ENCODE results near the gene TST. TPM values are rescaled to one million over a fixed set of nuclear protein-coding genes. Genes with fewer than 3 reads are reported as not detected.

The TST gene
- polyA plus RNA-seq, 1 of the 3 experiments (the other 2 are of a cell fraction), result 49.4 TPM

DNA sequence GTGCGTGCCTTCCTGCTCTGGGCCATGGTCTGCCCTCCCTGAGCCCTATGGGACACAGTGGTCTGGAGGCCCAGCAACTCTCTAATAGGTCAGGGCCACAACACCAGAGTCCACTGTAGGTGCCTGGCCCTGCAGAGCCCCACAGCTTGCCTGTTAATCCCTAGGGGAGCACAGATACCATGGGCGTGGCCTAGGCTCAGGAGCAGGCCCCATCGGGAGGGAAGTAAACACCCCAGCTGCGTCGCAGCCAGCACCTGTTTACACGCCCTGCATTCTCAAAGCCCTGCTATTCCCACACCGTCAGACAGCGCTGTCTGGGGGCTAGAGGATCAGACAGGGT lies 34.8 kb upstream of the TST start:
- WGBS (ENCODE audit: low lambda C conversion rate), result 92% methylated on average over 8 of the region's 8 CpGs
- POLR2A ChIA-PET, result no interaction called here
- H3K4me3 ChIP-seq (ENCODE audit: low read depth in 2 of 2, low read length in 1 of 2), result no peak overlapping the region

More for the DNA sequence above, 34.8 kb upstream of the TST start:
- no peak for TF ChIP-seq TEAD4 (IDR thresholded peaks at IDR 0.05; ENCODE audit: borderline replicate concordance, insufficient read depth)
- no peak for TF ChIP-seq ELF1 (IDR thresholded peaks at IDR 0.05)
- no peak for TF ChIP-seq FOXJ3 (CRISPR knock-in tag; IDR thresholded peaks at IDR 0.05)
- TF ChIP-seq, protein P1, sequence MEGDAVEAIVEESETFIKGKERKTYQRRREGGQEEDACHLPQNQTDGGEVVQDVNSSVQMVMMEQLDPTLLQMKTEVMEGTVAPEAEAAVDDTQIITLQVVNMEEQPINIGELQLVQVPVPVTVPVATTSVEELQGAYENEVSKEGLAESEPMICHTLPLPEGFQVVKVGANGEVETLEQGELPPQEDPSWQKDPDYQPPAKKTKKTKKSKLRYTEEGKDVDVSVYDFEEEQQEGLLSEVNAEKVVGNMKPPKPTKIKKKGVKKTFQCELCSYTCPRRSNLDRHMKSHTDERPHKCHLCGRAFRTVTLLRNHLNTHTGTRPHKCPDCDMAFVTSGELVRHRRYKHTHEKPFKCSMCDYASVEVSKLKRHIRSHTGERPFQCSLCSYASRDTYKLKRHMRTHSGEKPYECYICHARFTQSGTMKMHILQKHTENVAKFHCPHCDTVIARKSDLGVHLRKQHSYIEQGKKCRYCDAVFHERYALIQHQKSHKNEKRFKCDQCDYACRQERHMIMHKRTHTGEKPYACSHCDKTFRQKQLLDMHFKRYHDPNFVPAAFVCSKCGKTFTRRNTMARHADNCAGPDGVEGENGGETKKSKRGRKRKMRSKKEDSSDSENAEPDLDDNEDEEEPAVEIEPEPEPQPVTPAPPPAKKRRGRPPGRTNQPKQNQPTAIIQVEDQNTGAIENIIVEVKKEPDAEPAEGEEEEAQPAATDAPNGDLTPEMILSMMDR (IDR thresholded peaks at IDR 0.05), result no peak
- TF ChIP-seq, protein P2, sequence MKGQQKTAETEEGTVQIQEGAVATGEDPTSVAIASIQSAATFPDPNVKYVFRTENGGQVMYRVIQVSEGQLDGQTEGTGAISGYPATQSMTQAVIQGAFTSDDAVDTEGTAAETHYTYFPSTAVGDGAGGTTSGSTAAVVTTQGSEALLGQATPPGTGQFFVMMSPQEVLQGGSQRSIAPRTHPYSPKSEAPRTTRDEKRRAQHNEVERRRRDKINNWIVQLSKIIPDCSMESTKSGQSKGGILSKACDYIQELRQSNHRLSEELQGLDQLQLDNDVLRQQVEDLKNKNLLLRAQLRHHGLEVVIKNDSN (IDR thresholded peaks at IDR 0.05; ENCODE audit: borderline replicate concordance, low read depth), result no peak
- TF ChIP-seq, protein P3, sequence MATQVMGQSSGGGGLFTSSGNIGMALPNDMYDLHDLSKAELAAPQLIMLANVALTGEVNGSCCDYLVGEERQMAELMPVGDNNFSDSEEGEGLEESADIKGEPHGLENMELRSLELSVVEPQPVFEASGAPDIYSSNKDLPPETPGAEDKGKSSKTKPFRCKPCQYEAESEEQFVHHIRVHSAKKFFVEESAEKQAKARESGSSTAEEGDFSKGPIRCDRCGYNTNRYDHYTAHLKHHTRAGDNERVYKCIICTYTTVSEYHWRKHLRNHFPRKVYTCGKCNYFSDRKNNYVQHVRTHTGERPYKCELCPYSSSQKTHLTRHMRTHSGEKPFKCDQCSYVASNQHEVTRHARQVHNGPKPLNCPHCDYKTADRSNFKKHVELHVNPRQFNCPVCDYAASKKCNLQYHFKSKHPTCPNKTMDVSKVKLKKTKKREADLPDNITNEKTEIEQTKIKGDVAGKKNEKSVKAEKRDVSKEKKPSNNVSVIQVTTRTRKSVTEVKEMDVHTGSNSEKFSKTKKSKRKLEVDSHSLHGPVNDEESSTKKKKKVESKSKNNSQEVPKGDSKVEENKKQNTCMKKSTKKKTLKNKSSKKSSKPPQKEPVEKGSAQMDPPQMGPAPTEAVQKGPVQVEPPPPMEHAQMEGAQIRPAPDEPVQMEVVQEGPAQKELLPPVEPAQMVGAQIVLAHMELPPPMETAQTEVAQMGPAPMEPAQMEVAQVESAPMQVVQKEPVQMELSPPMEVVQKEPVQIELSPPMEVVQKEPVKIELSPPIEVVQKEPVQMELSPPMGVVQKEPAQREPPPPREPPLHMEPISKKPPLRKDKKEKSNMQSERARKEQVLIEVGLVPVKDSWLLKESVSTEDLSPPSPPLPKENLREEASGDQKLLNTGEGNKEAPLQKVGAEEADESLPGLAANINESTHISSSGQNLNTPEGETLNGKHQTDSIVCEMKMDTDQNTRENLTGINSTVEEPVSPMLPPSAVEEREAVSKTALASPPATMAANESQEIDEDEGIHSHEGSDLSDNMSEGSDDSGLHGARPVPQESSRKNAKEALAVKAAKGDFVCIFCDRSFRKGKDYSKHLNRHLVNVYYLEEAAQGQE (IDR thresholded peaks at IDR 0.05; ENCODE audit: low read depth, low read length), result no peak
- TF ChIP-seq TAF1 (IDR thresholded peaks at IDR 0.05; ENCODE audit: borderline replicate concordance, low read depth, low read length), result no peak
- TF ChIP-seq NFIC (IDR thresholded peaks at IDR 0.05; ENCODE audit: borderline replicate concordance), result no peak
- TF ChIP-seq, protein P4, sequence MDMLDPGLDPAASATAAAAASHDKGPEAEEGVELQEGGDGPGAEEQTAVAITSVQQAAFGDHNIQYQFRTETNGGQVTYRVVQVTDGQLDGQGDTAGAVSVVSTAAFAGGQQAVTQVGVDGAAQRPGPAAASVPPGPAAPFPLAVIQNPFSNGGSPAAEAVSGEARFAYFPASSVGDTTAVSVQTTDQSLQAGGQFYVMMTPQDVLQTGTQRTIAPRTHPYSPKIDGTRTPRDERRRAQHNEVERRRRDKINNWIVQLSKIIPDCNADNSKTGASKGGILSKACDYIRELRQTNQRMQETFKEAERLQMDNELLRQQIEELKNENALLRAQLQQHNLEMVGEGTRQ (IDR thresholded peaks at IDR 0.05; ENCODE audit: borderline replicate concordance, low read depth, low read length), result no peak
- TF ChIP-seq, protein P5, sequence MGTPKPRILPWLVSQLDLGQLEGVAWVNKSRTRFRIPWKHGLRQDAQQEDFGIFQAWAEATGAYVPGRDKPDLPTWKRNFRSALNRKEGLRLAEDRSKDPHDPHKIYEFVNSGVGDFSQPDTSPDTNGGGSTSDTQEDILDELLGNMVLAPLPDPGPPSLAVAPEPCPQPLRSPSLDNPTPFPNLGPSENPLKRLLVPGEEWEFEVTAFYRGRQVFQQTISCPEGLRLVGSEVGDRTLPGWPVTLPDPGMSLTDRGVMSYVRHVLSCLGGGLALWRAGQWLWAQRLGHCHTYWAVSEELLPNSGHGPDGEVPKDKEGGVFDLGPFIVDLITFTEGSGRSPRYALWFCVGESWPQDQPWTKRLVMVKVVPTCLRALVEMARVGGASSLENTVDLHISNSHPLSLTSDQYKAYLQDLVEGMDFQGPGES (IDR thresholded peaks at IDR 0.05; ENCODE audit: low read depth, low read length), result no peak
- Histone ChIP-seq H3K36me3 (replicated peaks in 1 of 2; ENCODE audit: control insufficient read depth in 1 of 2, insufficient read depth in 2 of 2, low read length in 1 of 2) (peaks cover 0 to 48% of the 10 kb centered on the region in 2 experiments), H3K27me3 (ENCODE audit: insufficient read depth) (no peaks in the 10 kb centered on the region), H3K9me2 (no peaks in the 10 kb centered on the region), H3K9me3 (no peaks in the 10 kb centered on the region), H3K4me1 (ENCODE audit: control insufficient read depth in 1 of 2, insufficient read depth in 2 of 2, low read depth in 1 of 2, low read length in 1 of 2) (peaks cover 0 to 10% of the 10 kb centered on the region in 2 experiments; a peak in 1 of 4 replicates), H3F3A (replicated peaks; ENCODE audit: insufficient read depth) (no peaks in the 10 kb centered on the region), H3K4me2 (no peak overlapping the region), H4K20me1 (ENCODE audit: insufficient read depth) (no peaks in the 10 kb centered on the region), H3K27ac (ENCODE audit: low read depth in 2 of 2, low read length in 1 of 2) (no peak overlapping the region), H3K9ac (no peak overlapping the region), H3K79me2 (ENCODE audit: insufficient read depth) (peaks cover 16% of the 10 kb centered on the region; the same call in 1 of the 2 replicates), H2AFZ (ENCODE audit: low read depth) (no peak overlapping the region)
- DNase-seq, result no peak
- CTCF ChIA-PET, result no interaction called here

Measured in SK-N-SH (cell line).